ENCODE data around the gene CHRNB1. TPM values are rescaled to one million over a fixed set of nuclear protein-coding genes. Genes with fewer than 3 reads are reported as not detected.
"Not testable (repeated sequence)": the region's sequence is repeated elsewhere in the genome, so short reads cannot be mapped to it uniquely, and the experiment has no call there.

CHRNB1 gene
- total RNA-seq, 1 donor from 2014 or later, result 9.9 TPM

GRCh38 chr17:7467498-7467897, 22.6 kb downstream of the CHRNB1 start:
- H3K36me3 Mint-ChIP-seq (ENCODE audit: low read depth), result no peaks in the 10 kb centered on the region
- DNase-seq (ENCODE audit: low read depth, low spot score), result no peak
- TF ChIP-seq CTCF (conservative IDR thresholded peaks at IDR 0.05), result no peak
- H3K27me3 Mint-ChIP-seq (ENCODE audit: low read depth), result no peaks in the 10 kb centered on the region
- H3K4me1 Mint-ChIP-seq, result peaks cover 14% of the 10 kb centered on the region
- no peaks in the 10 kb centered on the region for H3K9me3 Mint-ChIP-seq
- peak overlapping the region; percentile 27 for H3K27ac Mint-ChIP-seq (ENCODE audit: unreplicated experiment)
- peak overlapping the region; percentile 32 for H3K4me3 Mint-ChIP-seq

GRCh38 chr17:7468290-7468689, 23.4 kb downstream of the CHRNB1 start:
- Mint-ChIP-seq H3K36me3 (ENCODE audit: low read depth) (no peaks in the 10 kb centered on the region), H3K4me3 (no peak overlapping the region), H3K9me3 (no peaks in the 10 kb centered on the region)

GRCh38 chr17:7468804-7469389, 24.0 kb downstream of the CHRNB1 start:
- no peaks in the 10 kb centered on the region for H3K9me3 Mint-ChIP-seq
- peaks cover 14% of the 10 kb centered on the region for H3K4me1 Mint-ChIP-seq
- no peak overlapping the region for H3K27ac Mint-ChIP-seq (ENCODE audit: unreplicated experiment)

More at GRCh38 chr17:7468290-7468689, 23.4 kb downstream of the CHRNB1 start:
- TF ChIP-seq CTCF (conservative IDR thresholded peaks at IDR 0.05), result no peak
- Mint-ChIP-seq H3K4me1 (peaks cover 14% of the 10 kb centered on the region), H3K27me3 (ENCODE audit: low read depth) (no peaks in the 10 kb centered on the region), H3K27ac (ENCODE audit: unreplicated experiment) (no peak overlapping the region)
- no peak for DNase-seq (ENCODE audit: low read depth, low spot score)

GRCh38 chr17:7469843-7470242, 25.0 kb downstream of the CHRNB1 start:
- H3K27me3 Mint-ChIP-seq (ENCODE audit: low read depth), result not testable (repeated sequence)

More at GRCh38 chr17:7468804-7469389, 24.0 kb downstream of the CHRNB1 start:
- Mint-ChIP-seq H3K36me3 (ENCODE audit: low read depth) (no peaks in the 10 kb centered on the region), H3K27me3 (ENCODE audit: low read depth) (no peaks in the 10 kb centered on the region), H3K4me3 (no peak overlapping the region)
- TF ChIP-seq CTCF (conservative IDR thresholded peaks at IDR 0.05), result no peak
- no peak for DNase-seq (ENCODE audit: low read depth, low spot score)

DNA sequence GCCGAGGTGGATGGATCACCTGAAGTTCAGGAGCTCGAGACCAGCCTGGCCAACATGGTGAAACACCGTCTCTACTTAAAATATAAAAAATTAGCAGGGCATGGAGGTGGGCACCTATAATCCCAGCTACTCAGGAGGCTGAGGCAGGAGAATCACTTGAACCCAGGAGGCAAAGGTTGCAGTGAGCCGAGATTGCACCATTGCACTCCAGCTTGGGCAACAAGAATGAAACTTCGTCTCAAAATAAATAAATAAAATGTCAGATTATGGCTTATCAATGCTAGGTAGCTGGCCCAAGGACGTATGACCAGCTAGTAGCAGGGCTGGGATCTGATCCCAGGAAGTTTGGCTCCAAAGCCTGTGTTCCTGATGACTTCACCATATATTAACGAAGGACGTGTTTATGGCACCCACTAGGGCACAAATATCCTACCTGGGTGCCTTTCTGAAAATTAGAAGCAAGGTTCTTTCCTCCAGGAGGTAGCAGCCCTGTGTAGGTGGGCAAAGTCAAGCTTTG, 25.7 kb downstream of the CHRNB1 start:
- not testable (repeated sequence) for H3K27me3 Mint-ChIP-seq (ENCODE audit: low read depth); H3K9me3 Mint-ChIP-seq; H3K36me3 Mint-ChIP-seq (ENCODE audit: low read depth); H3K4me3 Mint-ChIP-seq; H3K27ac Mint-ChIP-seq (ENCODE audit: unreplicated experiment); DNase-seq (ENCODE audit: low read depth, low spot score)
- H3K4me1 Mint-ChIP-seq, result peaks cover 14% of the 10 kb centered on the region

More at GRCh38 chr17:7469843-7470242, 25.0 kb downstream of the CHRNB1 start:
- not testable (repeated sequence) for DNase-seq (ENCODE audit: low read depth, low spot score); H3K27ac Mint-ChIP-seq (ENCODE audit: unreplicated experiment); H3K4me3 Mint-ChIP-seq; H3K36me3 Mint-ChIP-seq (ENCODE audit: low read depth); H3K9me3 Mint-ChIP-seq
- H3K4me1 Mint-ChIP-seq, result peaks cover 14% of the 10 kb centered on the region

DNA sequence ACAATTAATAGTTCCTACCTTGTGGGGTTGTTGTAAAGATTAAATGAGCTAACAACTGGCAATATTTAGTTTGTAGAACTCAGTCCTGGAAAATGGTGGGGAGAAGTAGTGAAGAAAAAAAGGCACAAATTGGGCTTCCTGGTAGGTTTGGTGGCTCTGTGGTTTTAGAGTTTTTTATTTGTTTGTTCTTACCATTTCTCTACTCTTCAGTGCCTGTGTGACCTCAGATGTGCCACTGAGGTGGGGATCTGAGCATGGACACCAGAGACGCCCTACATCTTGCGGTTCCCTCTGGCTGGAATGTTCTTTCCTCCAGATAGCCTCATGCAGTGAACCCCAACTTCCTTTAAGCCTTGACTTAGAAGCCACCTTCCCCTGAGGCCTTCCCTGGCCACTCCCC, 26.9 kb downstream of the CHRNB1 start:
- H3K9me3 Mint-ChIP-seq, result no peaks in the 10 kb centered on the region
- H3K27me3 Mint-ChIP-seq (ENCODE audit: low read depth), result no peaks in the 10 kb centered on the region
- H3K27ac Mint-ChIP-seq (ENCODE audit: unreplicated experiment), result peak overlapping the region; percentile 75
- H3K4me3 Mint-ChIP-seq, result no peak overlapping the region
- H3K4me1 Mint-ChIP-seq, result peaks cover 21% of the 10 kb centered on the region
- TF ChIP-seq CTCF (conservative IDR thresholded peaks at IDR 0.05), result no peak
- DNase-seq (ENCODE audit: low read depth, low spot score), result no peak
- H3K36me3 Mint-ChIP-seq (ENCODE audit: low read depth), result no peaks in the 10 kb centered on the region

GRCh38 chr17:7474767-7475166, 29.9 kb downstream of the CHRNB1 start:
- DNase-seq (ENCODE audit: low read depth, low spot score); H3K9me3 Mint-ChIP-seq; H3K36me3 Mint-ChIP-seq (ENCODE audit: low read depth); H3K4me3 Mint-ChIP-seq; H3K27me3 Mint-ChIP-seq (ENCODE audit: low read depth); H3K27ac Mint-ChIP-seq (ENCODE audit: unreplicated experiment): not testable (repeated sequence)
- H3K4me1 Mint-ChIP-seq, result peaks cover 24% of the 10 kb centered on the region

Measured in neural crest cell (in vitro differentiated cells).